ENCODE results near the gene CCDC148. TPM values are rescaled to one million over a fixed set of nuclear protein-coding genes. Genes with fewer than 3 reads are reported as not detected.

CCDC148 gene
- 0.50 TPM for polyA plus RNA-seq (2013, experiment 1 of 2)
- 1.4 TPM for polyA plus RNA-seq (2013, experiment 2 of 2)

- WGBS = under 1% methylated on average over 38 of the region's 48 CpGs
- peak within 1 kb of the TSS; percentile 96 for H3K27ac ChIP-seq (ENCODE audit: low read depth, low read length)
- H3K27me3 ChIP-seq (ENCODE audit: insufficient read depth, low read length) = no peaks in the 10 kb centered on the region
- peaks cover 6% of the 10 kb centered on the region for H3K36me3 ChIP-seq (ENCODE audit: insufficient read depth, low read length)
- H3K4me3 ChIP-seq (ENCODE audit: low read length) = peak within 1 kb of the TSS; percentile 70
- H3K9me3 ChIP-seq (ENCODE audit: insufficient read depth, low read depth, low read length) = no peaks in the 10 kb centered on the region
- peaks cover 31% of the 10 kb centered on the region for H3K4me1 ChIP-seq (ENCODE audit: insufficient read depth, low read length)
- H3K9ac ChIP-seq (ENCODE audit: low read depth, low read length) = peak within 1 kb of the TSS; percentile 97
Measured at GRCh38 chr2:158456309-158457066, at the start of gene CCDC148, which contains the start of gene PKP4. Gene CCDC148, minus strand, starts transcription at chr2:158456753. Its CDS starts 314 bp downstream, at chr2:158456439. Gene PKP4, plus strand, starts transcription at chr2:158456952. Its CDS starts 76,233 bp downstream, at chr2:158533185.

DNA sequence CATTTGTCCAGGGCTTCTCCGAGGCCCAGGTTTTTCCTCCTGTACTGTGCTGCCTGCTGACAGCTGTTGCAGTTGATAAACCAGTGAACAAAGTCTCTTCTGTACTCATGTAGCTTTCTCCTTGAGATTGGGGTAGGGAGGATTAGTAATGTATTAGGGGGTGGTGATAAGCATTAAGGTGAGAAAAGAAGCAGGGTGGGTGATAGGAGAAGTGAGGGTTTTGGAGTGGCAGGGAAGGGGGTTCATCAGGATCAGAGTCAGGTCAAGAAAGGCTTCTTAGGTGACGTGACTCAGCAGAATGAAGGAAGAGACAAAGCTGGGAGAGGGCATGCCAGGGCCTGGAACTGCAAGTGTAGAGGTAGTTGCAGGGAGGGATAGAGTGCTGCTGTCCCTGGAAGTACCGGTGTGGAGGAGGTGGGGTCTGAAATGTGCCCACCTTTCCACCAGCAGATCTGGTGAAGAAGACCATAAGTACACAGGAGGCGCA lies 48.9 kb upstream of the CCDC148 start:
- WGBS = 85% methylated on average over 3 of the region's 4 CpGs
- no peak overlapping the region for H3K4me3 ChIP-seq (ENCODE audit: low read length)
- no peak overlapping the region for H3K27ac ChIP-seq (ENCODE audit: low read depth, low read length)
- 0 out of 2 replicates have a peak, but pooled peaks cover 3% of the 10 kb centered on the region for H3K36me3 ChIP-seq (ENCODE audit: insufficient read depth, low read length)
- H3K9ac ChIP-seq (ENCODE audit: low read depth, low read length) = no peak overlapping the region
- H3K27me3 ChIP-seq (ENCODE audit: insufficient read depth, low read length) = no peaks in the 10 kb centered on the region
- peaks cover 29% of the 10 kb centered on the region for H3K4me1 ChIP-seq (ENCODE audit: insufficient read depth, low read length)
- H3K9me3 ChIP-seq (ENCODE audit: insufficient read depth, low read depth, low read length) = no peaks in the 10 kb centered on the region

- no peaks in the 10 kb centered on the region for H3K9me3 ChIP-seq (ENCODE audit: insufficient read depth, low read depth, low read length)
- no peak overlapping the region for H3K9ac ChIP-seq (ENCODE audit: low read depth, low read length)
- 0 out of 2 replicates have a peak, but pooled peaks cover 3% of the 10 kb centered on the region for H3K36me3 ChIP-seq (ENCODE audit: insufficient read depth, low read length)
- no peak overlapping the region for H3K27ac ChIP-seq (ENCODE audit: low read depth, low read length)
- peaks cover 23% of the 10 kb centered on the region for H3K4me1 ChIP-seq (ENCODE audit: insufficient read depth, low read length)
- over 99% methylated on average over 3 of the region's 3 CpGs for WGBS
- H3K4me3 ChIP-seq (ENCODE audit: low read length) = no peak overlapping the region
- H3K27me3 ChIP-seq (ENCODE audit: insufficient read depth, low read length) = no peaks in the 10 kb centered on the region
Measured at GRCh38 chr2:158504088-158504487, 47.5 kb upstream of the CCDC148 start.

- Histone ChIP-seq H3K27me3 (ENCODE audit: insufficient read depth, low read length) (no peaks in the 10 kb centered on the region), H3K9ac (ENCODE audit: low read depth, low read length) (no peak overlapping the region), H3K4me3 (ENCODE audit: low read length) (no peak overlapping the region), H3K4me1 (ENCODE audit: insufficient read depth, low read length) (peaks cover 23% of the 10 kb centered on the region), H3K36me3 (ENCODE audit: insufficient read depth, low read length) (0 out of 2 replicates have a peak, but pooled peaks cover 3% of the 10 kb centered on the region), H3K9me3 (ENCODE audit: insufficient read depth, low read depth, low read length) (no peaks in the 10 kb centered on the region), H3K27ac (ENCODE audit: low read depth, low read length) (no peak overlapping the region)
- WGBS = 100% methylated on average over 2 of the region's 2 CpGs
Measured at GRCh38 chr2:158502974-158503373, 46.4 kb upstream of the CCDC148 start.

DNA sequence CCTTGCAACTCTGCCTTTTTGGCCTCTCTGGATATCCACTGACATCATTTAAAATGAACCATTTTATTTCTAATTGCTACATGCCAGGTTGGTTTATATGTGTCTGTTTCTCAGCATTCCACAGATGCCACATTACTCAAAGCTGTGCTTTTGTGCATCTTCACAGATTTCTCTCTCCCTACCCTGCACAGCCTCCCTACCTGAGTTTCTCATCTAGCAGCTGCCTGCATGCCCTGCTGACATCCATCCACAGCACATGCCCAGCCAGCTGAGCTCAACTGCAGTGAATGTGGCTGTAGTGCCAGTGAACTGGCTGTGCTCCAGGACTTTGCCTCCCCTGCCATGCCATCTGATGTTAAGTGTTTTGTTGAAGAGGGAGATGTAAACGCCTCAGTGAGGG lies 44.7 kb upstream of the CCDC148 start:
- WGBS = 100% methylated on average over 1 of the region's 1 CpG
- H3K36me3 ChIP-seq (ENCODE audit: insufficient read depth, low read length) = 0 out of 2 replicates have a peak, but pooled peaks cover 3% of the 10 kb centered on the region
- peaks cover 38% of the 10 kb centered on the region for H3K4me1 ChIP-seq (ENCODE audit: insufficient read depth, low read length)
- H3K9ac ChIP-seq (ENCODE audit: low read depth, low read length) = no peak overlapping the region
- H3K4me3 ChIP-seq (ENCODE audit: low read length) = no peak overlapping the region
- no peaks in the 10 kb centered on the region for H3K9me3 ChIP-seq (ENCODE audit: insufficient read depth, low read depth, low read length)
- no peaks in the 10 kb centered on the region for H3K27me3 ChIP-seq (ENCODE audit: insufficient read depth, low read length)
- no peak overlapping the region for H3K27ac ChIP-seq (ENCODE audit: low read depth, low read length)

GRCh38 chr2:158500333-158500732 lies 43.8 kb upstream of the CCDC148 start:
- Histone ChIP-seq H3K4me3 (ENCODE audit: low read length) (no peak overlapping the region), H3K27me3 (ENCODE audit: insufficient read depth, low read length) (no peaks in the 10 kb centered on the region), H3K9ac (ENCODE audit: low read depth, low read length) (no peak overlapping the region), H3K4me1 (ENCODE audit: insufficient read depth, low read length) (peaks cover 33% of the 10 kb centered on the region), H3K36me3 (ENCODE audit: insufficient read depth, low read length) (0 out of 2 replicates have a peak, but pooled peaks cover 3% of the 10 kb centered on the region), H3K9me3 (ENCODE audit: insufficient read depth, low read depth, low read length) (no peaks in the 10 kb centered on the region), H3K27ac (ENCODE audit: low read depth, low read length) (no peak overlapping the region)
- 91% methylated on average over 2 of the region's 2 CpGs for WGBS

- no peak overlapping the region for H3K4me3 ChIP-seq (ENCODE audit: low read length)
- 0 out of 2 replicates have a peak, but pooled peaks cover 3% of the 10 kb centered on the region for H3K36me3 ChIP-seq (ENCODE audit: insufficient read depth, low read length)
- no peaks in the 10 kb centered on the region for H3K27me3 ChIP-seq (ENCODE audit: insufficient read depth, low read length)
- no peak overlapping the region for H3K27ac ChIP-seq (ENCODE audit: low read depth, low read length)
- H3K4me1 ChIP-seq (ENCODE audit: insufficient read depth, low read length) = peaks cover 25% of the 10 kb centered on the region
- no peaks in the 10 kb centered on the region for H3K9me3 ChIP-seq (ENCODE audit: insufficient read depth, low read depth, low read length)
- 100% methylated on average over 2 of the region's 2 CpGs for WGBS
- no peak overlapping the region for H3K9ac ChIP-seq (ENCODE audit: low read depth, low read length)
Measured at GRCh38 chr2:158499383-158499782, 42.8 kb upstream of the CCDC148 start.

DNA sequence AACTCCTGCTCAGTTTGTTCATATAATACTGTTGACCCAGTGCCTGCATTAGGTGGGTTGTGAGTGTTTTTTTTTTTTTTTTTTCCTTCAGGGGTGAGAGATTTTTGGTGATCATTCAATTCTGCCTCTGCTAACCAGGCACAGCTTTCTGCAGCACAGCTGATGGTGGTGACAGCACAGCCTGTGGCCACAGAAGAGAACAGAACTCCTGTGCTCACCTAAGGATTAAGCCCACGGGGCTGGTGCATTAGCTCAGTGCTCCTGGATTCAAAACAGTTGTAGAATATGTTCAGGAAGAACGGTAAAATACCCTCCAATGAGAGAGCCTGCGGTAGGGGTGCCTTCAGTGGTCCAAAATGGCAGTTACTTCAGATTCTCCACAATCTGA lies 42.2 kb upstream of the CCDC148 start:
- Histone ChIP-seq H3K4me3 (ENCODE audit: low read length) (no peak overlapping the region), H3K27me3 (ENCODE audit: insufficient read depth, low read length) (no peaks in the 10 kb centered on the region), H3K9ac (ENCODE audit: low read depth, low read length) (no peak overlapping the region), H3K27ac (ENCODE audit: low read depth, low read length) (no peak overlapping the region), H3K36me3 (ENCODE audit: insufficient read depth, low read length) (0 out of 2 replicates have a peak, but pooled peaks cover 3% of the 10 kb centered on the region), H3K4me1 (ENCODE audit: insufficient read depth, low read length) (peaks cover 25% of the 10 kb centered on the region), H3K9me3 (ENCODE audit: insufficient read depth, low read depth, low read length) (no peaks in the 10 kb centered on the region)
- 87% methylated on average over 3 of the region's 3 CpGs for WGBS

GRCh38 chr2:158498043-158498748 lies 41.6 kb upstream of the CCDC148 start:
- H3K9ac ChIP-seq (ENCODE audit: low read depth, low read length) = no peak overlapping the region
- no peaks in the 10 kb centered on the region for H3K27me3 ChIP-seq (ENCODE audit: insufficient read depth, low read length)
- H3K4me1 ChIP-seq (ENCODE audit: insufficient read depth, low read length) = peaks cover 30% of the 10 kb centered on the region
- 0 out of 2 replicates have a peak, but pooled peaks cover 3% of the 10 kb centered on the region for H3K36me3 ChIP-seq (ENCODE audit: insufficient read depth, low read length)
- no peaks in the 10 kb centered on the region for H3K9me3 ChIP-seq (ENCODE audit: insufficient read depth, low read depth, low read length)
- H3K4me3 ChIP-seq (ENCODE audit: low read length) = no peak overlapping the region
- no peak overlapping the region for H3K27ac ChIP-seq (ENCODE audit: low read depth, low read length)

DNA sequence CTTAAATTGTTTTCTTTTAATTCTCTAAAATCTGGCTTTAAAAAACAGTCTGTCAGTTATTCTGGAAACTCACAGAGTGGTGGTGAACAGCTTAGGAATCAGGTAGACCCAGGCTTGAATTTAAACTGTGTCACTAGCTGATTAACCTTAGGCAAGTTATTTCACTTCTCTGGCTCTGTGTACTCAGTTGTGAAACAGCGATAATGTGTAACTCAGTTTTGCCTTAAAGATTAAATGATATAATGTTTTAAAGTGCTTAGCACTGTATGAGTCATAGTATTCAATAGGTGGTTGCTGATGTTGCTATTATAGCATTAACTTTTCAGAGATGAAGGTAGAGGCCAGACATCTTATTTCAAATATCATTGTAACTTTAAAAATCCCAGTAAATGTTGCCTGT lies 40.9 kb upstream of the CCDC148 start:
- peaks cover 28% of the 10 kb centered on the region for H3K4me1 ChIP-seq (ENCODE audit: insufficient read depth, low read length)
- 89% methylated on average over 1 of the region's 1 CpG for WGBS

DNA sequence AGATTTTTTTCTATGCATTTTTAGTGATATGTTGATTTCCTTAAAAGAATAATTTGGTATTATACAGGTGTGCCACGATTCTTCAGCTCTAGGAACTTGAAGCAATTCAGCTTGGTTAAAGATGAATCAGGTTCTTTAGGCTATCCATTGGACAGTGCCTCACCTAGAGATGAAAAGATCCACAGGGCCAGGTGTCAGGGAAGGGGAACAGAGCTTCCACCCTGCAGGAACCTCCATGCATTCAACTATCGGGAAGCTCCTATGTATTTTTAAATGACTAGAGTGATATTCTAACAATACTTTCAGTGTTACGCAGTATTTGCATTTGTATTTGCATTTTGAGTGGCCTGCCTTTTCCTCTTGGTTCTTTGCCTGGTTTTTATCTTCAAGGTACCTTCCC lies 40.4 kb upstream of the CCDC148 start:
- H3K27ac ChIP-seq (ENCODE audit: low read depth, low read length) = no peak overlapping the region
- H3K9ac ChIP-seq (ENCODE audit: low read depth, low read length) = no peak overlapping the region
- no peak overlapping the region for H3K4me3 ChIP-seq (ENCODE audit: low read length)
- 0 out of 2 replicates have a peak, but pooled peaks cover 3% of the 10 kb centered on the region for H3K36me3 ChIP-seq (ENCODE audit: insufficient read depth, low read length)
- no peaks in the 10 kb centered on the region for H3K27me3 ChIP-seq (ENCODE audit: insufficient read depth, low read length)
- no peaks in the 10 kb centered on the region for H3K9me3 ChIP-seq (ENCODE audit: insufficient read depth, low read depth, low read length)
- peaks cover 23% of the 10 kb centered on the region for H3K4me1 ChIP-seq (ENCODE audit: insufficient read depth, low read length)
- WGBS = 90% methylated on average over 3 of the region's 3 CpGs

More for the DNA sequence above, 40.9 kb upstream of the CCDC148 start:
- no peak overlapping the region for H3K9ac ChIP-seq (ENCODE audit: low read depth, low read length)
- H3K27ac ChIP-seq (ENCODE audit: low read depth, low read length) = no peak overlapping the region
- 0 out of 2 replicates have a peak, but pooled peaks cover 3% of the 10 kb centered on the region for H3K36me3 ChIP-seq (ENCODE audit: insufficient read depth, low read length)
- no peak overlapping the region for H3K4me3 ChIP-seq (ENCODE audit: low read length)
- H3K27me3 ChIP-seq (ENCODE audit: insufficient read depth, low read length) = no peaks in the 10 kb centered on the region
- H3K9me3 ChIP-seq (ENCODE audit: insufficient read depth, low read depth, low read length) = no peaks in the 10 kb centered on the region
